ENCODE results near the gene ZFPL1.

The ZFPL1 gene

DNA sequence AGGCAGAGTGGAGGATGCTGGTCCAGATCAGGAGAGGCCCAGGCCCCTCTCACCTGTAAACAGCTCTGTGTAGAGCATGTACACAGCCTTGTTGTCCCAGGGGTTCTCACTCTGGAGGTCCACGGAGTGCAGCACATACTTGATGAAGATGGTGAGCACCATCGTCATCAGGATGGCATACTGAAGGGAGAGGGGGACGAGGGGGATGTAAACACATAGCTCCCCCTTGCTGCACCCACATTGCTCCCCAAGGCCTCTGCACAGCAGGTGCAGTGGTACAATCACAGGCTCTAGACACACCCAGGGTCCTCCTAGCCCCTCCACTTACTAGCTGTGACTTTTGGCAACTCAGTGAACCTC lies 47.4 kb downstream of the ZFPL1 start:
- no peak for DNase-seq

DNA sequence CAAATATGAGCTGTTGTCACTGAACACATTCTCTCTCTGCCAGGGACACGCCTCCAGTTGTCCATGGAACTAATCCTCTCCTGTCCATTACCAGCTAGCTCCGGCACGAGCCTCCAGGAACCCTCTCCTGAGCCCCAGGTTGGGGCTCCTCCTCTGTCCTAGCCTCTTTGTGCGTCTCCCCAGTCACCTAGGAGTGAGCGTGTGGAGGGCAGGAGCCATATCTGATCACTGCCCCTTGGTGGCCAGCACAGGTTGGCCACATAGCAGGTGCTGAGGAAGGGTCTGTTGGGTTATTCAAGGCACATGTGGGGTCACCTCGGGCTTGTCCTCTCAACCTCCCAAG lies 47.8 kb downstream of the ZFPL1 start:
- DNase-seq = no peak

DNA sequence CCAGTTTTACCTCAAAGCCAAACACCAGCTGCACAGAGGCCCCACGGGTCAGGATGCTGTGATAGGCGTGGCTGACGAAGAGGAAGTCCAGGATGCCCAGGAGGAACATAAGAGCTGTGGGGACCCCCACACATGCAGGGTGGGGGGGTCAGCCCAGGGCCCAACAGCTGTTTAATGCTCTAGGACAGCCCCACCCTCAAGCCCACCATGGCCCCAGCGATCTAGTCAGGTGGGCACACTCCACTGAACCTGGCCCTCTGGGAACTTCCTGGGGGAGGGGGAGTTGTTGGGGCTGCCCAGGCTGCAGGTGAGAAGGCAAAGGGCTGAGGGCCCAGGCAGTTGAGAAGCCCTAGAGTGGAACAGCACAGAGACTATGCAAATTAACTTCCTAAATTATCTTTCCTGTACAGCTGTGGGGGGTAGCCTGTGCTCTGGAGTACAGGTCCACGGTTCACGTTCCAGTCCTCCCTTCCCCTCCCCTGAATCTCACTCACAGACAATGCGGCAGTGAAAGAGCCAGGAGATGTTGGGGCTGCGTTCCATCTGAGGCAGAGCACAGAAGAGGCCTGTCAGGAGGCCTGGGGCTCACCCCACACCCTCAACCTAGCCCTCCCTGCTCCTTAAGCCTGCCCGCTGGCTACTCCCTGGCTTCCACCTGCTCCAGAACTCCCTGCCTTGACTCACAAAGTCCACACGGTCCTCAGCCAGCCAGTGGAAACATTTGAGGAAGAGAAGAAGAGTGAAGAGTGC lies 48.4 kb downstream of the ZFPL1 start:
- DNase-seq = peak in 1 of 2 experiments; percentile 8

DNA sequence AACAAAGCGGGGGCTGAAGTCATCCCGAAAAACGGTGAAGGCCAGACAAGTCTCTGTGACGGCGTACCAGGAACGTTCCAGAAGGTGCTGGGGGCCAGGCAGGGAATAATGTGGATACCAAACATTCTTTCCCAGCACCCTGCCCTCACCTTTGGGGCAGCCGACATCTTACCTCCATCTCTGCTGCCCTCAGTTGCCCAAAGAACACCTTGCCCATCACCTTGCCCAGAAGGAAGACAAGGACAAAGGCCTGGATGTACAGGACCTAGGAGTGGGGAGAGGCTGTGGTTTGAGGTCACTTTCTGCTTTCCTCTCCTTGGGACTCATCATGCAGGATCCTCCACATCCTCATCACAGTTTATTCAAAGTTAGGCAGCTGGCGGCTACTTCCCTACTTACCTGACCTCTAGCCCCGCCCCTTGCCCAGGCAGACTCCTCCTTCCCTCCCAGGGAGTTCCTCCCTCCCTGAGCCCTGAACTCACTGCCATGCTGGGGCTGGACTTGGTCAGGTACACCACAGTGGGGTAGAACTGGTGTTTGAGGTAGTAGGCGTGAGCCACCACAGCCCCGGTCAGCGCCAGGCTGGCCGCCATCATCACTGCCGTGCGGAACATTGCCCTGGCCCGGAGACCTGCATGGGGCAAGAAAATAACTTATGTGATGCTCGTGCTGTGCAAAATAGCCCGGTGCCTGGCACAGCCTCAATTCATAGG lies 49.1 kb downstream of the ZFPL1 start:
- peak; percentile 16 to 23 for DNase-seq

DNA sequence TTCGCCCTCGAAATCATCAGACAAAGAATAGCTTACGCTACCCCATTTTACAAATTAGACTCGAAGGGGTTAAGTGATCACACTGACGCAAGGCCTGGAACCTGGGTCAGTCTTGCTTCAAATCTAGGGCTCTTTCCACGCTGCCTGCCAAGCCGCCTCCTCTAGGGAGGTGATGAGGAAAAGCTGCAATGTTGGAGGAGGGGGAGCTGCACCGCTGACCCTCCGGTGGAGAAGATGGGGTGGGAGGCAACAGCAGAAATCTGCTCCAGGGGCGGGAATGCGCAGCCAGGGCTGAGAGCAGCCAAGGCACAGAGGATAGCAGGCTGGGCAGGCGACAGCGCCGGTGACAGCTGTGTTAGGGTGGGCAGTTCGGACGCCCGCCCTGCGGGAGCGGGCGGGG lies 49.7 kb downstream of the ZFPL1 start:
- peak in 1 of 2 experiments; percentile 23 for DNase-seq

DNA sequence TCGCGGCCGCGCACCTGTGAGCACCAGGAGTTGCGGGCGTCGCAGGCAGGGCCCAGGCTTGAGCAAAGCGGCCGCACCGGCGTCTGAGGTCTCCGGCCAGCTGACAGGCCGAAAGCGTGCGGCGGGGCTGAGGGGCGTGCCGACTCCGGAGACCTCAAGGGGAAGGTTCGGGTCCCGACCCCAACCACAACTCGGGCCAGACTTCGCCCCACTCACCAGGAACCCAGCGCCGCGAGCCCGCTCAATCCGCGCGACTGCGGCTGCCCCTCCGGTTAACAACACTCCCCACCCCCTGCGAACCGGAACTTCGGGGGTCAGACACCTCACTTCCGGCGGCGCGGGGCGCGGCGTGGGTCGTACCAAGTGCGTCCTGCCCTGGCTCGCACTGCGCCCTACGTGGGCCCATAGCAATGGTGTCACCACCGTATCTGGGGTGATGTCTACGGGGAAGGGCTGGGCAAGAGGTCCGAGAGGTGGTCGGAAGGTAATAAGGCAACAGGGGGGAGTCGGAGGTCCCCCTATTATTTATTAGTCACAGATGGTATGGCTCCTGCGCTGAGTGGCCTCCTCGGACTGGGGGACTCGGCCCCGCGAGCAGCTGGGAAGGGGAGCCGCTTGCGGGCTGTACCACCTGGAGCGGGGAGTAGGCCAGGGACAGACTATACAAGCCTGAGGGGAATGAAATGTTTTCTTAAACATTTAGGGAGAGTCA lies 50.4 kb downstream of the ZFPL1 start, which contains the start of gene SYVN1:
Gene SYVN1, minus strand, starts transcription at position 280 of the 712 bp plus-strand sequence. CDS start 918 bp downstream, outside the sequence.
- peak; percentile 90 to 92 for DNase-seq

DNA sequence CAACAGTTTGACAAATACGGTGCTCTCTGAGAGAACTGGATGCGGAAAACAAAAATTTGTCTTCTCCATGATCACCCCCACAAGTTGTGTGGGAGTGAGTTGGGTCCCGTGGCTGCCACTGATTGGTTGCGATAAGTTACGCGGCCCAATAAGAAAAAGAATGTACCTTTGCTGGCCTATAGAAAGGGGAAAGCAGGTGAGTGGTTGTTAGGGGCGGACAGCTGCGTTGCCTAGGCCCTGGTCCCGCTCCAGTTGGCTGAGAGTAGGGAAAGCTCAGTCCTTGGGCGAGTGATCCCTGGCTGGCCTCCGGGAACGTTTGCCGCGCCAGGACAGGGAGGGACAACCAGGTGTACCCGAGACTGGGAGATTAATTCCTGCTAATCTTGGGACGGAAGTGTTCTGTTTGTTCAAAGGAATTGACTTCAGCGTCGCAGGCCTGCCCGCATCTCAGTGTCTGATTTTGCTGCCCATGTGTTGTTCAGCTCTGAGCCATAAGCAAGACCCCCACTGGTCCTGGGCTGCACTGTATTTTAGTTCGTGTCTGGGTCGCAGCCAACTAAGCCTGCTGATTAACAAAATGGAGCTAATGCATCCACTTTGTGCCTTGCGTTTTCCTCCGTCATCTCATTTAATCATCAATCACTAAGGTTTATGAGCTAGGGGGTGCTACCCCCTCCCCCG lies 51.1 kb downstream of the ZFPL1 start:
- DNase-seq = peak; percentile 98

DNA sequence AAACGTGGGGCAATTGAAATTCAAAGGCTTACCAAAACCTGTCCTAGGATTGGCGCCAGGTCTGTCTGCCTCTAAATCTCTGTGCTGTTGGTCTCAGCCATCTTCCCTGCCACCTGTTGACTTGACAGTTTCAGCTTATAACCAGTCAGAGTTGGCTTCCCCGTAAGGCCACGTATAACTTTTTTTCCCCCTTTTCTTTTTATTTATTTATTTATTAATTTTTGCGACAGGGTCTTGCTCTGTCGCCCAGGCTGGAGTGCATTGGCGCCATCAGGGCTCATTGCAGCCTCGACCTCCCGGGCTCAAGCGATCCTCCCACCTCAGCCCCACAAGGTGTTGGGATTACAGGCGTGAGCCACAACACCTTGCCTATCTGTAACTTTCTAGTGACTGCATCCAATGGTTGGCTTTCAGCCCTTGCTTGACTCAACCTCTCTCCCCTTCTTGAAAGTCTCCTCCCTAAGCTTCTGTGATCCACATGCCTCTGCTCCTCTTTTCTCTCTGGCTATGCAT lies 51.7 kb downstream of the ZFPL1 start:
- DNase-seq = no peak

DNA sequence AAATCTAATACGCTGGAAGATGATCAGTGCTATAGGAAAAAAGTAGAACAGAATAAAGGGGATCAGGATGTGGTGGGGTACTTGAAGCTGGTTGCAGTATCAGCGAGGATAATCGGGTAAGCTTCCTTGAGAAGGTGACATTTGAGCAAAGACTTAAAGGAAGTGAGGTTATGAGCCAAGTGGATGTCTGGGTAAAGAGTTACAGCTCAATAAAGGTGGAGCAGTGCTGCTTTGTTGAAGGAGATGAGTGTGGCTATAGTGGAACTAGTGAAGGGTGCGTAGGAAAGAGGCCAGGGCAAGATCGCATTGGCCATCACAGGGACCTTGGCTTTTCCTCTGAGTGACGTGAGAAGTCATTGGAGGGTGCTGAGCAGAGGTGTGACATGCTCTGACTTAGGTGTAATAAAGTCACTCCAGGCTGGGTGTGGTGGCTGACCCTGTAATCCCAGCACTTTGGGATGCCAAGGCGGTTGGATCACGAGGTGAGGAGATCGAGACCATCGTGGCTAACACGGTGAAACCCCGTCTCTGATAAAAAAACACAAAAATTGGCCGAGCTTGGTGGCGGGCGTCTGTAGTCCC lies 52.6 kb downstream of the ZFPL1 start:
- DNase-seq = no peak

Data from Kasumi-1 (cell line).